ENCODE data around the gene FBXL16.

GRCh38 chr16:692356-693108 lies 13.1 kb downstream of the FBXL16 start:
- no peak for TF ChIP-seq EZH2phosphoT487 (IDR thresholded peaks at IDR 0.05; ENCODE audit: insufficient read depth, low read depth)
- TF ChIP-seq EZH2 (IDR thresholded peaks at IDR 0.05; ENCODE audit: insufficient read depth, poor library complexity, severe bottlenecking): no peak

All from GM23248 (cell line).